ENCODE data around the gene RRP8. TPM values are rescaled to one million over a fixed set of nuclear protein-coding genes. Genes with fewer than 3 reads are reported as not detected.

Gene RRP8
- total RNA-seq, 1 donor from 2014 or later: 23.9 TPM

- Mint-ChIP-seq H3K4me3 (ENCODE audit: unreplicated experiment) (no peak overlapping the region), H3K4me1 (ENCODE audit: low read depth, unreplicated experiment) (no peaks in the 10 kb centered on the region), H3K9me3 (ENCODE audit: unreplicated experiment) (no peaks in the 10 kb centered on the region), H3K27me3 (ENCODE audit: low read depth, unreplicated experiment) (peaks cover 47% of the 10 kb centered on the region), H3K27ac (ENCODE audit: unreplicated experiment) (no peak overlapping the region), H3K36me3 (ENCODE audit: low read depth, unreplicated experiment) (peaks cover 19% of the 10 kb centered on the region)
- H4K20me1 ChIP-seq (ENCODE audit: insufficient read depth, low read length): no peaks in the 10 kb centered on the region
- no peaks in the 10 kb centered on the region for H3K36me3 ChIP-seq (ENCODE audit: insufficient read depth, low read length)
- H2AFZ ChIP-seq (ENCODE audit: low read depth, low read length): no peak overlapping the region
- H3K9me3 ChIP-seq (ENCODE audit: insufficient read depth, low read depth, low read length): no peaks in the 10 kb centered on the region
- TF ChIP-seq CTCF (IDR thresholded peaks at IDR 0.05; ENCODE audit: insufficient read depth, low read depth, low read length) (no peak), EZH2 (IDR thresholded peaks at IDR 0.05; ENCODE audit: insufficient read depth, low read length) (no peak)
- H3K27ac ChIP-seq (ENCODE audit: low read depth, low read length): no peak overlapping the region
- no peaks in the 10 kb centered on the region for H3K27me3 ChIP-seq (ENCODE audit: insufficient read depth, low read length)
- FAIRE-seq (no peak), DNase-seq (ENCODE audit: low read depth) (no peak)
- H3K4me1 ChIP-seq (ENCODE audit: insufficient read depth, low read length): no peaks in the 10 kb centered on the region
- H3K4me2 ChIP-seq (ENCODE audit: low read length): no peak overlapping the region
- H3K9ac ChIP-seq (ENCODE audit: low read length): no peak overlapping the region
- no peak overlapping the region for H3K4me3 ChIP-seq (ENCODE audit: insufficient read depth, low read depth, low read length)
- no peaks in the 10 kb centered on the region for H3K79me2 ChIP-seq (ENCODE audit: insufficient read depth, low read length)
Observed at GRCh38 chr11:6627762-6628241, 24.4 kb upstream of the RRP8 start.

- FAIRE-seq: no peak
- Mint-ChIP-seq H3K27me3 (ENCODE audit: low read depth, unreplicated experiment) (peaks cover 46% of the 10 kb centered on the region), H3K9me3 (ENCODE audit: unreplicated experiment) (no peaks in the 10 kb centered on the region), H3K4me1 (ENCODE audit: low read depth, unreplicated experiment) (no peaks in the 10 kb centered on the region), H3K4me3 (ENCODE audit: unreplicated experiment) (no peak overlapping the region), H3K36me3 (ENCODE audit: low read depth, unreplicated experiment) (peaks cover 16% of the 10 kb centered on the region), H3K27ac (ENCODE audit: unreplicated experiment) (no peak overlapping the region)
- TF ChIP-seq EZH2 (IDR thresholded peaks at IDR 0.05; ENCODE audit: insufficient read depth, low read length): no peak
- TF ChIP-seq CTCF (IDR thresholded peaks at IDR 0.05; ENCODE audit: insufficient read depth, low read depth, low read length): no peak
- no peak overlapping the region for H3K27ac ChIP-seq (ENCODE audit: low read depth, low read length)
- no peak overlapping the region for H2AFZ ChIP-seq (ENCODE audit: low read depth, low read length)
- no peak overlapping the region for H3K9ac ChIP-seq (ENCODE audit: low read length)
- no peaks in the 10 kb centered on the region for H3K4me1 ChIP-seq (ENCODE audit: insufficient read depth, low read length)
- no peak overlapping the region for H3K4me2 ChIP-seq (ENCODE audit: low read length)
- H3K36me3 ChIP-seq (ENCODE audit: insufficient read depth, low read length): no peaks in the 10 kb centered on the region
- no peaks in the 10 kb centered on the region for H3K27me3 ChIP-seq (ENCODE audit: insufficient read depth, low read length)
- DNase-seq (ENCODE audit: low read depth): no peak
- H3K4me3 ChIP-seq (ENCODE audit: insufficient read depth, low read depth, low read length): no peak overlapping the region
- H3K79me2 ChIP-seq (ENCODE audit: insufficient read depth, low read length): no peaks in the 10 kb centered on the region
- no peaks in the 10 kb centered on the region for H4K20me1 ChIP-seq (ENCODE audit: insufficient read depth, low read length)
- no peaks in the 10 kb centered on the region for H3K9me3 ChIP-seq (ENCODE audit: insufficient read depth, low read depth, low read length)
Observed at GRCh38 chr11:6626971-6627761, 23.8 kb upstream of the RRP8 start.

- TF ChIP-seq CTCF (IDR thresholded peaks at IDR 0.05; ENCODE audit: insufficient read depth, low read depth, low read length): no peak
- TF ChIP-seq EZH2 (IDR thresholded peaks at IDR 0.05; ENCODE audit: insufficient read depth, low read length): no peak
- no peaks in the 10 kb centered on the region for H3K9me3 Mint-ChIP-seq (ENCODE audit: unreplicated experiment)
- no peaks in the 10 kb centered on the region for H3K79me2 ChIP-seq (ENCODE audit: insufficient read depth, low read length)
- no peaks in the 10 kb centered on the region for H3K4me1 ChIP-seq (ENCODE audit: insufficient read depth, low read length)
- H3K27me3 Mint-ChIP-seq (ENCODE audit: low read depth, unreplicated experiment): peaks cover 38% of the 10 kb centered on the region
- H3K27me3 ChIP-seq (ENCODE audit: insufficient read depth, low read length): no peaks in the 10 kb centered on the region
- H3K27ac Mint-ChIP-seq (ENCODE audit: unreplicated experiment): no peak overlapping the region
- H3K4me3 ChIP-seq (ENCODE audit: insufficient read depth, low read depth, low read length): no peak overlapping the region
- H3K4me2 ChIP-seq (ENCODE audit: low read length): no peak overlapping the region
- H2AFZ ChIP-seq (ENCODE audit: low read depth, low read length): no peak overlapping the region
- FAIRE-seq: no peak
- H3K4me3 Mint-ChIP-seq (ENCODE audit: unreplicated experiment): no peak overlapping the region
- no peaks in the 10 kb centered on the region for H4K20me1 ChIP-seq (ENCODE audit: insufficient read depth, low read length)
- no peak overlapping the region for H3K9ac ChIP-seq (ENCODE audit: low read length)
- no peaks in the 10 kb centered on the region for H3K4me1 Mint-ChIP-seq (ENCODE audit: low read depth, unreplicated experiment)
- H3K9me3 ChIP-seq (ENCODE audit: insufficient read depth, low read depth, low read length): no peaks in the 10 kb centered on the region
- DNase-seq (ENCODE audit: low read depth): no peak
- peaks cover 7% of the 10 kb centered on the region for H3K36me3 Mint-ChIP-seq (ENCODE audit: low read depth, unreplicated experiment)
- no peaks in the 10 kb centered on the region for H3K36me3 ChIP-seq (ENCODE audit: insufficient read depth, low read length)
- no peak overlapping the region for H3K27ac ChIP-seq (ENCODE audit: low read depth, low read length)
Observed at GRCh38 chr11:6625832-6626420, 22.5 kb upstream of the RRP8 start.
